Gastroesophageal sphincter (tissue), 3 donors: ENCODE data around the gene BRIP1.

Experiments
- CTCF ChIP-seq, 4 experiments: fragments of 200-600 bp in 2 of 4; fragments of 450-650 bp in 2 of 4; sonication (generic) in 1 of 4; IDR thresholded peaks; one replicate each; pipeline ENCODE4 v1.5.1; 2017 to 2019; ENCODE audit warnings: antibody characterized with exemption in 4 of 4, mild to moderate bottlenecking in 2 of 4, moderate library complexity in 2 of 4
- POLR2A ChIP-seq, 2 donors: fragments of 450-650 bp; IDR thresholded peaks; one replicate each; pipeline ENCODE4 v1.6.1; 2017; ENCODE audit warnings: antibody characterized with exemption in 2 of 2, mild to moderate bottlenecking in 2 of 2, moderate library complexity in 1 of 2

- TF ChIP-seq CTCF (IDR thresholded peaks at IDR 0.05) (no peak), POLR2A (IDR thresholded peaks at IDR 0.05) (no peak)
These were observed 217.4 kb downstream of the BRIP1 start for GRCh38 chr17:61645920-61646319.
